HG03442 (cell line): ENCODE data around the gene TMEM178B.

Experiments
- ATAC-seq: cut with Tn5 transposase; IDR thresholded peaks from one replicate; pipeline ENCODE4 v1.9.1; 2021; ENCODE audit warnings: mild to moderate bottlenecking, moderate library complexity; ENCODE audit not compliant: unreplicated experiment

The TMEM178B gene

GRCh38 chr7:141258559-141258958 lies 184.7 kb downstream of the TMEM178B start:
- no peak for ATAC-seq

DNA sequence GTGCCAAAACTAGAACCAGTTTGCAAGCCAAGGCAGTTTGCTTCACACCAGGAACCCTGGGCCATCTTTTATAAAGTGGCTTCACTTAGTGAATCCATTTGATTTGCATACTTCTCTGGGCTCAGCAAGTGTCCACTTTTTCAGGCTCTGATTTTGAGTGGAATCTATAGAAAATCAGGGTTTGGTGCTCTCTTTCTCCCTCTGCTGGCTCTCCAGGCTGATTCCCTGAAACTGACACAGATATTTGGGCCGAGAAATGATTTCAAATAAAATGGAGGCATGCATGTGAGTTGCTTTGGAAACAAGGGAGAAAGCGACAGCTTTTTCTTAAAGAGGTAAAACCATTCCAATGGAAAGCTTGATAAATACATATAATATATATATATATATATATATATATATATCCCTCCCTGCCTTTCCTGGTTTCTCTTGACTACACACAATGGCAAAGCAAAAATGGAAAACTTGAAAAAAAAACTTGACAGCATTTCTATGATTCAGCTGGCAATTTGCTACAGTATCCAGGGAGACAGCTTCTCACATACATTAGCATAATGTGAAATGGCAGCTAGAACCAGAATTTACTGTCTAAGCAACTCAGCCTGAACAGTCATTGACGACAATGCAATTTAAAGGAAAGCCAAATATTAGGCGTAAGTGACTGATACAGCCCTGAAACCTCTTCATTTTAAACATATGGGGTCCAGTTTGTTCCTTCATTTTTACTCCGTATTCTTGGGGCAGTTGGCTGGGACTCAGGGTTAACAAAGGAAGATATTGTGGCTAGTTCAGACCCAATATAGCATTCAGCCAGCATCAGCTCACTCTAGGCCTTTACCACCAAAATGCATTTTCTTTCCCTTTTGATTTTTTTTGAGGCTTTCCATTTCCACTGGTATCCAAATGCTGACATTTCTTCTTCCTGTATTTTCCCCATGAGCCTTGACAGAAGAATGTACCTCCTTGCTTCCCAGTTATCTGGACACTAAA lies 188.5 kb downstream of the TMEM178B start:
- ATAC-seq: no peak

DNA sequence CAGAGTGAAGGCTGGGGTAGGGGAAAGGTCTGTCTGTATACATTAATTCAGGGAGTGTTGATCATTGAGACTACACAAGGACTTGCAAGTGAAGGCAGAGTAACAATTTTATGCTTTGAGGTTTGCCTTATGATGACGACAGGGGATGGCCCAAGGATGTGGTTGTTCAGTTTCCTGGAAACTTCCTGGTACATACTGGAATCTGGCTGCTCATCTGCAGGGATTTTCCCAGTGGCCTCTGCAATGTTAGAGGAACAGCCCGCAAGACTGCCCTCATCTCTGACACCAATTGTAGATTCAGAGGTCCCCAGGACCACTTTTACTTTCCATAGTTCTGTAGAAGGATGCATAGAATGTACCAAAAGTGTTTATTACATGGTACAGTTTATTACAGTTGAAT lies 189.6 kb downstream of the TMEM178B start:
- no peak for ATAC-seq

DNA sequence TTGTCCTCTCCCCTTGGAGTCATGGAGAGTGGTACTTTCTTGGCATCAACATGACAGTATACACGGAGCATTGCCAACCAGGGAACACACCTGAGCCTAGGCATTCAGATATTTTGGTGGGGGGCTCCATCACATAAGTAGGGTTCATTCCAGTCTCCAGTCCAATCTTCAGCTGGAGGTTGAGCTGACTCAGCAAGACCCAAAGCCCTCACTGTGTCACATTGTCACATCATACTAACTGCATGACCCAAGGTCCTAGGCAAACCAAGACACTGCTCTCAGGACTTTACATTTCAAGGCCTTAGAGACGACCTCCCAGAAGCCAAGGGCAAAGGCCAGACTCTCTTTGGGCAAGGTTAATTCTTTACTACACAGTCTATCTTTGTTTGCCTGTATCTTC lies 190.1 kb downstream of the TMEM178B start:
- ATAC-seq: no peak

- ATAC-seq: no peak
These were observed 190.6 kb downstream of the TMEM178B start for GRCh38 chr7:141264511-141264910.

DNA sequence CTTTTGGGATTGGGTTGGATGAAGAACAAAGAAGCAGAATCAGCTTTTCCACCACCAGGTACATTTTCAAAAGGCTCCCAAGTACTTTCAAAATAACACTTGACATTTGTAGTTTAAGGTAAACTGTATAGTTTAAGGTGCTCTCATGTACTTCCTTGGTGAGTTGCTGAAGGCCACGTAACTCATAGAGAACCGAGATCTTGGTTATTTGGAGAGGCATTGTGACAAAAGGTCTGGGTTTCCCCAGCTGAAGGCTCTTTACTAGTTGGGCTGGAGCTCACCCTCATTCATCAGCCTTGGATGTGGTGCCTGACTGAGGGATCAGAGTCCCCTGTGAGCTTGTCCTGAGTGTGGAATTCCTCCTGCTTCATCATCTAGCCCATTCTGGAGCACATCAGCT lies 191.8 kb downstream of the TMEM178B start:
- ATAC-seq: no peak

GRCh38 chr7:141268614-141269013 lies 194.8 kb downstream of the TMEM178B start:
- ATAC-seq: no peak

- no peak for ATAC-seq
These were observed 197.6 kb downstream of the TMEM178B start for GRCh38 chr7:141271451-141271850.

GRCh38 chr7:141272417-141272816 lies 198.6 kb downstream of the TMEM178B start:
- ATAC-seq: no peak

- ATAC-seq: no peak
These were observed 201.5 kb downstream of the TMEM178B start for GRCh38 chr7:141275350-141275749.

DNA sequence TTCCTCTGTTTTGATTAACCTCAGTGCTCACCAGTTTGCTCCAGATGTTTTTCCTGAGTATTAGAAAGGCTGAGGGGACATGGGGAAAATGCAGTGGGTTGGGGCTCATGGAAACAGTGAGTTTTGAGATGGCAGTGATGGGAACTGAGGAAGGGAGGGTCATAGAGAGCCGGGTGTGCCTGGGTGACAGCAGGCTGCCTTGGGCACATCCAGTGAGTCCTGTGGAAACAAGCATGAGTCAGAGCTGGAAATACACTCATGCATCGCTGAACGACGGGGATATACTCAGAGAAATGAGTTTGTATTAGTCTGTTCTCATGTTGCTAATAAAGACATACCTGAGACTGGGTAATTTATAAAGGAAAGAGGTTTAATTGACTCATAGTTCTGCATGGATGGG lies 202.2 kb downstream of the TMEM178B start:
- ATAC-seq: no peak

GRCh38 chr7:141280100-141280499 lies 206.2 kb downstream of the TMEM178B start:
- no peak for ATAC-seq

- no peak for ATAC-seq
These were observed 207.4 kb downstream of the TMEM178B start for GRCh38 chr7:141281311-141281710.

DNA sequence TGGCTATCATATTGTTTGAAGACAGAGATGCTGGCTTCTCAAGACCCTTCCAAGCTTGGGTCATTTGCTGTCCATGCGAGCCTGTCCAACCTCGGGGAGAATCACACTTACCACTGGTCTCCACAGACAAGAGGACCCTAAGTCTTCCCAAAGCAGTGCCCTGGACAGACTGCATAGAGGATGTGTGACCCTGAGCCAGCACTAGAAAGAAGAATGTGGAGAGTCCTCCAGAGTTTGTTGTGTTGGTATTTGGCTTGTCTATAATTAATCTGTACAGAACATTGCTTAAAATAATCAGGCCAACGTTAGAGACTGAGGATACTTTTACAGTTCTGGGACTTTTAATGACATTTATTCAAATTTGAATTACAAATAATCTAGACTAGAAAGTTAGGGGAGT lies 212.7 kb downstream of the TMEM178B start:
- ATAC-seq: no peak

DNA sequence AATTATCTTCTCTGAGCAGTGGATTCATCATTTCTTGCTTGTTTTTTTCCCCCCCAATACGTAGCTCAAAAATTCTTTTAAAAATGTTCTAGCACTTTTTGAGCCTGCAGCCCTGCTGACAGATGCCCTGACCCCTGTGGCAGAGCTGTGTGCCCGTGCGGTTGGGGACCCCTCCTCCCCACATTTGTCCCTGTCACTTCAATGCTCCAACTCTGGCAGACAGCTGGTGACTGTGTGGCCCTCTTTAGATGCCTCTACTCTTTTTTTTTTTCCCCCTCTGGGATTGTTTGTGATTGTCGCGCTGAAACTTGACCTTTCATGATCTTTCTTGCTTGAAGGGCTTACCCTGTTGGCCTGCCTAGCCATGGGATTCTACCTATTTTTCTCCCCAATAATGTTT lies 214.1 kb downstream of the TMEM178B start:
- ATAC-seq: no peak

DNA sequence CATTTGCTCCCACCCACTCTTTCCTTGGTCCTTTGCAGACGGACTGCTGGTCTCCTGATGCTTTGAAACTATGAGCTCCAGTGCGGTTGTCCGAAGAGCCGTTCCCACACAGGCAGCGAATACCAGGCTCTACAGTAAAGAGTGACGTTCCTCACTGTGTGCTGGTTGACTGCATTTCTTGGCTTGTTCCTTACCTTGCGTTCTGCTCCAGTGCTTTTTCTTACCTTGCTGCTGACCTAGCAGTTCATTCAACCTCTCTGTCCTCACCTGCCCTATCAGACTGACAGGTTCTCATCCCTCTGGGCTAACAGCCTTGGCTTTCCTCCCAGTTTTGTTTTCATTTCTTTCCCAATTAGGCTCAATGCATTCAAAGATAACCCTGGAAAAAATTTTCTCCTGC lies 214.8 kb downstream of the TMEM178B start:
- no peak for ATAC-seq

DNA sequence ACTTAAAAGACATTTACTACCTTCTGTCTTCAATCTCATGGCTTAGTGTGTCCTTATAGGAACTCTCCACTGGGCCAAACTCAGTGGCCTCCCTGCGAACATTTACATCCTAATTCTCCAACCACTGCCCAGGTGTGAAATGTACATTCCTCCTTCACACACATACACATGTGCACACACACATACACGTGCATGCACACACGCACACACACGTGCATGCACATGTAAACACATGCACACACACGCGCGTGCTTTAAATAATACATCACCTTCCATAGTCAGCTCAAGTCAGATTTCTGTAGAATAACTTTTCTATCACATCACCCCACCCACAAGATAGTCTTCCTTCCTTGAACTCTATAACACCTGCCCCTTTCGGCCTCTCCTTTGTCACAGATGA lies 216.5 kb downstream of the TMEM178B start:
- ATAC-seq: no peak

GRCh38 chr7:141290973-141291372 lies 217.1 kb downstream of the TMEM178B start:
- no peak for ATAC-seq

DNA sequence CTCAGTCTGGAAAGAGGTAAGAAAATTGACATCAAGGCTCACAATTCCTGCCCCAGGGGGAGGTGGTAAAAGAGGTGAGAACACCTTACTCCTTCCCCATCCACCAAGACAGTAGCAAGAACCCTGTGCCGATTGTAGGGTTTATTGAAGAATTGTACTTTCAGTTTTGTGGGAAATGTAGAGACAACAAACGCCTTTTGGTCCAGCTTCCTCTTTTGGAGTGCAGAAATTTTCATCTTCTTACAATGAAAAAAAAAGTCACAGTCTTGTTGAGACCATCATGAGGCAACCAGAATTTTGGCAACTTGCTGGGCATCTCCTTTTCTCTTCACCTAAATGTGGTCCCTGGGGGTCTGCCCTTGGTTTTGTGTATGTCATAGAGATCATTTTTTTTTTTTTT lies 217.7 kb downstream of the TMEM178B start:
- ATAC-seq: no peak

GRCh38 chr7:141294143-141294829 lies 220.4 kb downstream of the TMEM178B start:
- ATAC-seq: no peak

DNA sequence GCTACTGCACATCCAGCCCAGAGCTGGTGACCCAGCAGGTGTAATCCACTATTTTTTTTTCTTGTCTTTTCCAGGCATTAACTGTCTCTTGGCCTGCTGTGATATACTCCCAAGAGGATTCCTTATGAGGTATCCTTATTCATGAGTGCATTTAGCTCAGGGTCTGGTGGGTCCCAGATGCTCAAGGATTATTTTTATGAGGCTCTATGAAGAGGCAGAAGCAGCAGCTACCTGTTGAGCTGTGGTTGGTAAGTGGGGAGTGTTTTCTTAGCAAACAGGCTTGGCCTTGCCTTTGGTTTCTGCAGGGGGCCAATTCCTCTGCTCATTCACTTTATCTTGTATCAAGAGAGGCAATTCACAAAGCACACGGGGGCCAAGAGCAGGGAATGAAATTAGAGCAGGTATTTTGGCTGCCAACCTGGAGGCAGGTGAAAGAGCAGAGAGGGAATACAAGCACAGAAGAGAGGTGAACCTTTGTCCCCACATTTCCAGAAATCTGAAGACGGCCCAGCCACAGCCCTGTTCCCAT lies 221.6 kb downstream of the TMEM178B start:
- no peak for ATAC-seq

GRCh38 chr7:141300816-141301215 lies 227.0 kb downstream of the TMEM178B start:
- no peak for ATAC-seq
